Measurements from ENCODE around the gene ZFP30. TPM values are rescaled to one million over a fixed set of nuclear protein-coding genes. Genes with fewer than 3 reads are reported as not detected.

The ZFP30 gene
- total and polyA plus RNA-seq, 2 of the 13 experiments (the other 11 are each of a cell fraction or from before 2014, with no cell fraction given), result 3.4 to 19.2 TPM

GRCh38 chr19:37594304-37594981 lies 60.8 kb downstream of the ZFP30 start, which contains the start of the genes ZNF540 and ZNF571 (continued):
- TF ChIP-seq PREB (CRISPR knock-in tag; IDR thresholded peaks at IDR 0.05) (no peak), ATF7 (IDR thresholded peaks at IDR 0.05) (no peak), ATF7 (CRISPR knock-in tag; IDR thresholded peaks at IDR 0.05) (peak; percentile 63), EZH2 (conservative IDR thresholded peaks at IDR 0.05; ENCODE audit: low read depth, low read length) (no peak), MLLT10 (CRISPR knock-in tag; IDR thresholded peaks at IDR 0.05) (no peak), ETV5 (CRISPR knock-in tag; IDR thresholded peaks at IDR 0.05; ENCODE audit: borderline replicate concordance) (peak; percentile 32; the same call in 1 of the 2 replicates), TCF12 (IDR thresholded peaks at IDR 0.05) (no peak), TCF12 (CRISPR knock-in tag; IDR thresholded peaks at IDR 0.05) (no peak), SNAPC5 (CRISPR knock-in tag; IDR thresholded peaks at IDR 0.05; ENCODE audit: borderline replicate concordance) (no peak), KDM4B (CRISPR knock-in tag; IDR thresholded peaks at IDR 0.05) (no peak), ZBTB38 (CRISPR knock-in tag; IDR thresholded peaks at IDR 0.05) (peak; percentile 21; the same call in 1 of the 2 replicates), FOXP4 (CRISPR knock-in tag; IDR thresholded peaks at IDR 0.05) (no peak), SRSF4 (IDR thresholded peaks at IDR 0.05; ENCODE audit: low read depth, low read length, poor library complexity, severe bottlenecking) (no peak), ZBTB43 (CRISPR knock-in tag; conservative IDR thresholded peaks at IDR 0.05) (no peak), RERE (CRISPR knock-in tag; IDR thresholded peaks at IDR 0.05; ENCODE audit: low read depth) (no peak), GTF3A (CRISPR knock-in tag; conservative IDR thresholded peaks at IDR 0.05) (no peak), ZNF205 (CRISPR knock-in tag; IDR thresholded peaks at IDR 0.05) (0 out of 2 replicates have a peak, but pooled peaks have one; percentile 55), PHF8 (CRISPR knock-in tag; IDR thresholded peaks at IDR 0.05) (peak; percentile 70), CREBL2 (CRISPR knock-in tag; IDR thresholded peaks at IDR 0.05; ENCODE audit: borderline replicate concordance) (no peak)
